HTERT RPE-1 (cell line): ENCODE results near the gene GOSR1.
"Not testable (repeated sequence)": the region's sequence is repeated elsewhere in the genome, so short reads cannot be mapped to it uniquely, and the experiment has no call there.

Source experiments
- in situ Hi-C: fragments of 300-500 bp; cut with MboI; formaldehyde crosslinking; loops from 4 replicates; pipeline ENCODE4 v1.14.3; 2020; ENCODE audit warnings: low sequenced_read_pairs

The GOSR1 gene

GRCh38 chr17:30503558-30503957 is 26.4 kb downstream of the GOSR1 start:
- in situ Hi-C loops, result no loop called here

GRCh38 chr17:30505868-30506417 is 28.7 kb downstream of the GOSR1 start:
- in situ Hi-C loops, result no loop called here

GRCh38 chr17:30506481-30506880 is 29.3 kb downstream of the GOSR1 start:
- in situ Hi-C loops, result no loop called here

GRCh38 chr17:30513346-30513745 is 36.1 kb downstream of the GOSR1 start:
- in situ Hi-C loops, result no loop called here

GRCh38 chr17:30514895-30515596 is 37.8 kb downstream of the GOSR1 start:
- in situ Hi-C loops, result no loop called here

GRCh38 chr17:30517786-30518185 is 40.6 kb downstream of the GOSR1 start:
- in situ Hi-C loops, result no loop called here

- in situ Hi-C loops, result no loop called here
Observed at GRCh38 chr17:30519166-30519565, 42.0 kb downstream of the GOSR1 start.

GRCh38 chr17:30519707-30520106 is 42.5 kb downstream of the GOSR1 start:
- in situ Hi-C loops, result no loop called here

DNA sequence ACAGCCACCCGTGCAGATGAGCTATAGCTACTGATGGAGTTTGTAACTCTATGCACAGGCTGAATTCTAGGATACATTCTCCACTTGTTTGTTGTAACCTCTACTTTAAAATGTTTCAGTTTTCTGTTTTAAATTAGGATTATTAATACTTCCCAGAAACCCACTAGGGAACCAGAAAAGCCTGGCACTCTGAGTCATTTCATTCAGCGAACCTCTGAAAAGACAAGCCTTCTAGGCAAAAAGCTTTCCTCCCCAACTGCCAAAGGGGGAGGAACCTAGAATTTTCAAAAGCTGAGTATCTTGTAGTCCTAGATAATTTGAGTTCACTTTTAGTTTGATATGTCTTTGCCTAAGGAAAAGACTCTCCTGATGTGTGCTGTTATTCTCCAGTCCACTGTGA is 43.2 kb downstream of the GOSR1 start:
- in situ Hi-C loops, result no loop called here

GRCh38 chr17:30520882-30521281 is 43.7 kb downstream of the GOSR1 start:
- in situ Hi-C loops, result no loop called here

- in situ Hi-C loops, result no loop called here
Observed at GRCh38 chr17:30521766-30522165, 44.6 kb downstream of the GOSR1 start.

DNA sequence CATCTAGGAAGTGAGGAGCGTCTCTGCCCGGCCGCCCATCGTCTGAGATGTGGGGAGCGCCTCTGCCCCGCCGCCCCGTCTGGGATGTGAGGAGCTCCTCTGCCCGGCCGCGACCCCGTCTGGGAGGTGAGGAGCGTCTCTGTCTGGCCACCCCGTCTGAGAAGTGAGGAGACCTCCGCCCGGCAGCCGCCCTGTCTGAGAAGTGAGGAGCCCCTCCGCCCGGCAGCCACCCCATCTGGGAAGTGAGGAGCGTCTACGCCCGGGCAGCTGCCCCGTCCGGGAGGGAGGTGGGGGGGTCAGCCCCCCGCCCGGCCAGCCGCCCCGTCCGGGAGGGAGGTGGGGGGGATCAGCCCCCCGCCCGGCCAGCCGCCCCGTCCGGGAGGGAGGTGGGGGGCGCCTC is 46.0 kb downstream of the GOSR1 start:
- in situ Hi-C loops, result not testable (repeated sequence)

DNA sequence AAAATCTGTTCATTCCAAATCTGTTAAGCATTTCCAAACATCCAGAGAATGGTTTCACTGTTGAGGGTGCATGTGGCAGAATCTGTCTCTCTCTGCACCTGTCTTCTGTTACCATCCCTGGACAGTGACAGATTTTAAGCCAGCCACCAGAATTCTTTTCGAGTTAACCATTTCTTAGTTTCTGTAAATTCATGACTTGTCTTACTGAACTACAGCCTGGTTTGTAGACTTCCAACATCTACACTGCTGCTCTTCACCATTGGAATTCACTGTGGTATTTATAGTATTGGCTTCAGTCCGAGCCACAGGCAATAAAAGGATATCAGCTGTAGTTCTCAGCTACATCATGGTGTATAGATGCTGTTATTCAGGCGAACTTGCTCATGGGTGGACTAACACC is 47.6 kb downstream of the GOSR1 start:
- in situ Hi-C loops, result no loop called here

GRCh38 chr17:30526401-30526800 is 49.2 kb downstream of the GOSR1 start:
- in situ Hi-C loops, result no loop called here

DNA sequence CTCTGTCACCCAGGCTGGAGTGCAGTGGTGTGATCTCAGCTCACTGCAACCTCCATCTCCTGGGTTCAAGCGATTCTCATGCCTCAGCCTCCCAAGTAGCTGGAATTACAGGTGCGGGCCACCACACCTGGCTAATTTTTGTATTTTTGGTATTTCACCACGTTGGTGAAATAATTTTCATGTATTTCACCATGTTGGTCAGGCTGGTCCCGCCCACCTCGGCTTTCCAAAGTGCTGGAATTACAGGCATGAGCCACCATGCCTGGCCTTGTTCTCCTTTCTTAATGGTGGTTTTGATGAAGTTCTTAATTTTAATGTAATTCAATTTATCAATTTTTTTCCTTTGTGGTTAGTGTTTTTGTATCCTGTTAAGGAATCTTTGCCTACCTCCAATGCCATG is 51.5 kb downstream of the GOSR1 start:
- in situ Hi-C loops, result not testable (repeated sequence)

DNA sequence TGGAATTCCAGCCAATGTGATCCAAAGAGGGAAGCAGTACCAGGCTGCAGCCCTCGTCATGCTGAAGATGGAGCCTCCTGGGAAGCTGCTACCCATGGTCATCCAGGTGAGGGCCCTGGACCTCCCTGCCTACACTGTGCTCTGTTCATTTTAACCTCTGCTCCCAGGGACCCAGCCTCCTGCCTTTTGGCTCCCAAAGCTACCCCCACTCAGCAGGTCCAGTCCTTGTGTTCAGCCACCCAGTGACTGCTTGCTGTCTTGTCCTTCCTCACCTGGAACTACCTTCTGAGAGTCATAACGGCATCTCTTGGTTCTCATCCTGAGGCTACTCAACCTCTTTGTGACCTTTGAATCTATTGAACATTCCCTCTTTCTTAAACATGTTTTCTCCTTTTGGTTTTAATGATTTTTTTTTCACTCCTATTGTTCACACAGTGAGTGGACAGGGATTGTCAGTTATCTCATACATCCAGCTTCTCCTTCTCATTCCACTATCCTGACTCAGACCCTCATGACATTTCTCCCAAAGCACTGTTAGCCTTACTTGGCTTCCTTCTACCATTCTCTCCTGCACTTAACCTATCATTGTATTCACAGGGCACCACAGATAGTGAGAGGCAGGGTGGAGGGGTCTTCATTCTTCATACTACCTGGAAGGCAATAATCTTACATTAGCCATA is 53.3 kb downstream of the GOSR1 start:
- in situ Hi-C loops, result no loop called here

DNA sequence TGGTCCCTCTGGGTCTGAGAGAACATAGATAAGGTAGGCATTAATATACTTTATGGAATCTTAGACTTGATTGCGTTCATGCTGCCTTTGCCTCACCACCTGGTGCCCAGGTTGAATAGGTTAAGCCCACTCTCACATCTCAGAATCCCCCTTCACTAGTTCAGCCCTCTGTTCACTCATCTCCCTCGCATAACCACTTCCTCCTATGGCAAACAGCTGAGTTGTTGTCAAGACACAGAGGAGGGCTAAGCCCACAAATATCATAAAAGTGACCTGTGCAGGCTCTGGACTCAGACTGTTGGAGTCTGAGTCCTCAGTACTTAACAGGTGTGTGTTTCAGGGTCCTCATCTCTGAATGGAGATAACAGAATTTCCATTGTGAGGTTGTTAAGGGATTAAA is 55.7 kb downstream of the GOSR1 start:
- in situ Hi-C loops, result no loop called here

- in situ Hi-C loops, result no loop called here
Observed at GRCh38 chr17:30534298-30534697, 57.1 kb downstream of the GOSR1 start.

DNA sequence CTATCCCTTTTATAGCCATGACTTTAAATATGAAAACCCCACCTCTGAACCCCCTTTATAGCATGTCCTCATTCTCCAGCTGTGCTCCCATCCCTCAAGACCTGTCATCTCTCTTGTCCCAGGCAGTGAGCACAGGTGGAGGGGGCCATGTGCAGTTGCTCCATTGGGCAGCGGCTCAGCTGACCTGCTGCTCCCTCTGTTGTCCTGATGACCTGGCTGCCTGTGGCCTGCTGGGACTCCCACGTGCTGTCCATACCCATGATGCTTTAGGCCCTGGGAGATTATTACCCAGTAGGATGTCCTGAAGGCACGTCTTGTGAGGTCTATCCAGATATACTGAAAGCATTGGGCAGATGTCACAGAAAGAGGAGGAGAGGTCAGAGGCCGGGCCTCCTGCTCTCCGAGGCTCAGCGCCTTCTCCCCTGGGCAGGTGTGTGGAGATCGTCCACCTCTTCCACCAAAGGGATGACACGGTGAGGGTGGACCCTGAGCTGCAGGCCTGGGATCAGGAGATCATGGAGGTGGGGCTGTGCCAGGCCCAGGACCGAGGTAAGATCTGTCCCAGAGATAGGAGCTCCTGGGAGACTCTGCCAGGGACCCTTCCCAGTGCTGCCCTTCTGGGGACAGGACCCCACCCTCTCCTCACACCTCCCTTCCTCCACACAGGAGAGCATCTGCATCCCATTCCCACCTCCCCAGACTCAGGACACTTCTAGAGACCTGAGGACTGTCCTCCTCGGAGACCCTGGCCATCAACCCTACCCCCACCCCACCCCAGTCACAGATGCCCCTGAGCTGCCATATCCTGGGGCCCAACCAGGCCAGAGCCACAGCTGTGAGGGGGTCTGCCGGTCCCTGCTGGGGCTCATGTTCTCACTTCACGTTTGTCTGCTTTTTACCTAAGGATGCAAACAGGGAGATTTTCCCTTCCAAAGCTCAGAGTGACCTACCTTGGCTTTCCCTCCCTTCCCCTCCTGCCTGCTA is 58.0 kb downstream of the GOSR1 start:
- in situ Hi-C loops, result no loop called here

DNA sequence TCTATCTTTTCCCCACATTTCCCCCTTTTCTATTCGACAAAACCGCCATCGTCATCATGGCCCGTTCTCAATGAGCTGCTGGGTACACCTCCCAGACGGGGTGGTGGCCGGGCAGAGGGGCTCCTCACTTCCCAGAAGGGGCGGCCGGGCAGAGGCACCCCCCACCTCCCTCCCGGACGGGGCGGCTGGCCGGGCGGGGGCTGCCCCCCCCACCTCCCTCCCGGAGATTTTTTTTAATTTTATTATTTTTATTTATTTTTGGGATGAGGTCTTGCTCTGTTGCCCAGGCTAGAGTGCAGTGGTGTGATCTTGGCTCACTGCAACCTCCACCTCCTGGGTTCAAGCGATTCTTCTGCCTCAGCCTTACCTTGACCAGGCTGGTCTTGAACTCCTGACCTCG is 59.6 kb downstream of the GOSR1 start:
- in situ Hi-C loops, result not testable (repeated sequence)

DNA sequence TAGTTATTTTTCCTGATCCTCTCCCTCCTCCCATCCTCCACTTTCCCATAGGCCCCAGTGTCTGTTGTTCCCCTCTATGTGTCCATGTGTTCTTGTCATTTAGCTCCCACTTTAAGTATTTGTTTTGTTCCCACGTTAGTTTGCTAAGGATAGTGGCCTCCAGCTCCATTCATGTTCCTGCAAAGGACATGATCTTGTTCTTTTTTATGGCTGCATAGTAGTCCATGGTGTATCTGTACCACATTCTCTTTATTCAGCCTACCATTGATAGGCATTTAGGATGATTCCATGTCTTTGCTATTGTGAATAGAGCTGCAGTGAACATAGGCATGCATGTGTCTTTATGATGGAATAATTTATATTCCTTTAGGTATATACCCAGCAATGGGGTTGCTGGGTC is 60.5 kb downstream of the GOSR1 start:
- in situ Hi-C loops, result not testable (repeated sequence)
